IMR-90 (cell line): Measurements from ENCODE around the gene EDARADD. TPM values are rescaled to one million over a fixed set of nuclear protein-coding genes. Genes with fewer than 3 reads are reported as not detected.
"Not testable (repeated sequence)": the region's sequence is repeated elsewhere in the genome, so short reads cannot be mapped to it uniquely, and the experiment has no call there.

Experiments used
- ATAC-seq: fragments of 200-7000 bp; cut with Tn5 transposase; 2 replicates; pipeline ENCODE4 v1.9.1; 2020; ENCODE audit warnings: low read depth, mild to moderate bottlenecking, moderate library complexity
- BruUV-seq: library from RNA; stranded (reverse); fragments of 400-500 nt; replicated peaks from 2 replicates; lab custom pipeline; 2021; lab: Mats Ljungman, UMichigan
- CTCF ChIA-PET: fragments of 300-600 bp; formaldehyde crosslinking; extraction: SDS; loops from one replicate; lab custom pipeline; 2021; ENCODE audit warnings: antibody characterized with exemption; lab: Yijun Ruan, JAX
- POLR2A ChIA-PET: fragments of 300-600 bp; sonication (Branson Sonifier 250); formaldehyde crosslinking; loops from one replicate; lab custom pipeline; 2022; ENCODE audit warnings: antibody characterized with exemption; ENCODE audit not compliant: unreplicated experiment; lab: Charles Lee
- DNase-seq: peaks from one replicate; pipeline ENCODE4 v3.0.0; 2013
- H2AFZ ChIP-seq: replicated peaks from 2 replicates; pipeline ENCODE3; 2013; ENCODE audit warnings: low read length, mild to moderate bottlenecking; ENCODE audit not compliant: poor library complexity
- H2AK5ac ChIP-seq: 2 replicates; pipeline ENCODE4 v1.6.1; 2013; ENCODE audit warnings: low read depth, low read length, inconsistent platforms
- H2AK9ac ChIP-seq: replicated peaks from 2 replicates; pipeline ENCODE3; 2013; ENCODE audit warnings: mild to moderate bottlenecking, low read depth, low read length, moderate library complexity; ENCODE audit not compliant: poor library complexity
- H2BK120ac ChIP-seq: 2 replicates; pipeline ENCODE4 v1.6.1; 2013; ENCODE audit warnings: low read depth, low read length, inconsistent platforms
- H2BK15ac ChIP-seq: 3 replicates; pipeline ENCODE4 v1.6.1; 2013; ENCODE audit warnings: low read depth, low read length, inconsistent platforms
- H2BK20ac ChIP-seq: 2 replicates; pipeline ENCODE4 v1.6.1; 2013; ENCODE audit warnings: low read depth, mild to moderate bottlenecking, inconsistent platforms, low read length, moderate library complexity
- H2BK5ac ChIP-seq: 2 replicates; pipeline ENCODE4 v1.6.1; 2013; ENCODE audit warnings: mild to moderate bottlenecking, low read depth, low read length, inconsistent platforms; ENCODE audit not compliant: poor library complexity, severe bottlenecking
- H3K14ac ChIP-seq: replicated peaks from 2 replicates; pipeline ENCODE4 v1.6.1; 2013; ENCODE audit warnings: low read depth, low read length, inconsistent platforms
- H3K18ac ChIP-seq: 2 replicates; pipeline ENCODE4 v1.6.1; 2013; ENCODE audit warnings: low read depth, low read length, control low read depth
- H3K23ac ChIP-seq: 2 replicates; pipeline ENCODE4 v1.6.1; 2013; ENCODE audit warnings: low read depth, low read length, inconsistent platforms
- H3K27ac ChIP-seq: 2 replicates; pipeline ENCODE4 v1.5.1; 2013; ENCODE audit warnings: mild to moderate bottlenecking, control low read depth, low read length; ENCODE audit not compliant: insufficient read depth
- H3K27me3 ChIP-seq: 2 replicates; pipeline ENCODE4 v1.6.1; 2013; ENCODE audit warnings: low read length; ENCODE audit not compliant: control insufficient read depth, insufficient read depth
- H3K36me3 ChIP-seq: 2 replicates; pipeline ENCODE4 v1.6.1; 2013; ENCODE audit warnings: low read length, mixed read lengths; ENCODE audit not compliant: control insufficient read depth, insufficient read depth
- H3K4ac ChIP-seq: 2 replicates; pipeline ENCODE4 v1.6.1; 2013; ENCODE audit warnings: low read depth, low read length, inconsistent platforms
- H3K4me1 ChIP-seq: 2 replicates; pipeline ENCODE4 v1.6.1; 2013; ENCODE audit warnings: low read length, mixed read lengths; ENCODE audit not compliant: control insufficient read depth, insufficient read depth
- H3K4me2 ChIP-seq: 2 replicates; pipeline ENCODE4 v1.6.1; 2013; ENCODE audit warnings: low read depth, mild to moderate bottlenecking, control low read depth, low read length, moderate library complexity
- H3K4me3 ChIP-seq: 2 replicates; pipeline ENCODE4 v1.5.1; 2013; ENCODE audit warnings: low read depth, mild to moderate bottlenecking, control low read depth, low read length, moderate library complexity; ENCODE audit not compliant: insufficient read depth
- H3K56ac ChIP-seq: 2 replicates; pipeline ENCODE4 v1.6.1; 2013; ENCODE audit warnings: low read length, inconsistent platforms; ENCODE audit not compliant: insufficient read depth; ENCODE audit errors: extremely low read depth
- H3K79me1 ChIP-seq, 2 experiments: 2 replicates each; pipeline ENCODE4 v1.6.1; 2013; ENCODE audit warnings: low read length in 2 of 2, inconsistent platforms in 1 of 2, low read depth in 1 of 2
- H3K9ac ChIP-seq: 2 replicates; pipeline ENCODE4 v1.6.1; 2013; ENCODE audit warnings: low read depth, low read length, control low read depth
- H3K9me1 ChIP-seq: 2 replicates; pipeline ENCODE4 v1.6.1; 2013; ENCODE audit warnings: low read length, inconsistent platforms; ENCODE audit not compliant: insufficient read depth
- H3K9me3 ChIP-seq: 2 replicates; pipeline ENCODE4 v1.6.1; 2013; ENCODE audit warnings: low read length; ENCODE audit not compliant: control insufficient read depth, insufficient read depth
- H4K20me1 ChIP-seq: 2 replicates; pipeline ENCODE4 v1.6.1; 2013; ENCODE audit warnings: low read length, inconsistent platforms; ENCODE audit not compliant: insufficient read depth
- H4K5ac ChIP-seq: 2 replicates; pipeline ENCODE4 v1.6.1; 2013; ENCODE audit warnings: mild to moderate bottlenecking, low read depth, low read length, control low read depth
- H4K8ac ChIP-seq, 2 experiments: 2 replicates each; pipeline ENCODE4 v1.6.1; 2013; ENCODE audit warnings: low read depth in 2 of 2, low read length in 2 of 2, control low read depth in 1 of 2, inconsistent platforms in 1 of 2
- H4K91ac ChIP-seq: 2 replicates; pipeline ENCODE4 v1.6.1; 2013; ENCODE audit warnings: low read depth, low read length, inconsistent platforms; ENCODE audit not compliant: insufficient read depth
- BHLHE40 ChIP-seq: fragments of 150-350 bp; IDR thresholded peaks from 2 replicates; pipeline ENCODE4 v1.6.1; 2016; ENCODE audit warnings: mild to moderate bottlenecking, low read depth, low read length
- CEBPB ChIP-seq: IDR thresholded peaks from 2 replicates; pipeline ENCODE4 v1.6.1; 2012; ENCODE audit warnings: low read depth, low read length, improper control_type of control experiment
- FOS ChIP-seq: fragments of 150-350 bp; IDR thresholded peaks from 2 replicates; pipeline ENCODE4 v1.6.1; 2016; ENCODE audit warnings: low read depth, low read length
- MAZ ChIP-seq: IDR thresholded peaks from 2 replicates; pipeline ENCODE4 v1.6.1; 2012; ENCODE audit warnings: low read depth, mild to moderate bottlenecking, low read length, improper control_type of control experiment, moderate library complexity, borderline replicate concordance
- NFE2L2 ChIP-seq: fragments of 150-350 bp; IDR thresholded peaks from 2 replicates; pipeline ENCODE4 v1.6.1; 2016; ENCODE audit warnings: low read depth, mild to moderate bottlenecking, low read length
- RAD21 ChIP-seq: IDR thresholded peaks from 2 replicates; pipeline ENCODE4 v1.6.1; 2012; ENCODE audit warnings: low read length, improper control_type of control experiment
- WGBS, 2 experiments: methylation state at CpG; one replicate each; pipeline versions ENCODE4 v1.1.5 to v1.1.7; 2013; ENCODE audit warnings: missing lambda C conversion rate in 2 of 2; ENCODE audit not compliant: insufficient read length in 1 of 2; ENCODE audit errors: extremely low coverage in 2 of 2; 5-methylcytosine and 5-hydroxymethylcytosine counted together
- dilution Hi-C: fragments of 300-500 bp; cut with HindIII; formaldehyde crosslinking; loops from one replicate; pipeline ENCODE4 v1.14.3; 2018; ENCODE audit warnings: low sequenced_read_pairs; ENCODE audit not compliant: unreplicated experiment
- in situ Hi-C: fragments of 300-500 bp; cut with MboI; formaldehyde crosslinking; loops from 3 replicates; pipeline ENCODE4 v1.14.3; 2019; ENCODE audit warnings: low sequenced_read_pairs, inconsistent platforms, mixed read lengths
- intact Hi-C: fragments of 100-400 bp; cut with micrococcal nuclease; formaldehyde crosslinking; loops from 2 replicates; pipeline ENCODE4 v1.10.0; 2022
- polyA plus RNA-seq, 3 experiments: library from polyadenylated mRNA; depleted of rRNA; stranded (reverse); fragments of >200 nt; gene quantifications; 2 replicates each; pipeline ENCODE4 v1.2.3, GENCODE V29; 2012; ENCODE audit warnings: low replicate concordance in 1 of 3
- total RNA-seq: library from RNA; depleted of rRNA; stranded (reverse); fragments of >200 nt; gene quantifications from 2 replicates; pipeline ENCODE4 v1.2.3, GENCODE V29; 2012

EDARADD gene
- total and polyA plus RNA-seq, 2 of the 4 experiments (the other 2 are of a cell fraction), result not detected

- Histone ChIP-seq H3K27me3 (no peaks in the 10 kb centered on the region), H3K27ac (no peak overlapping the region), H3K4me3 (no peak overlapping the region), H2BK20ac (no peak overlapping the region), H3K36me3 (no peaks in the 10 kb centered on the region), H2BK5ac (no peak overlapping the region), H3K23ac (no peak overlapping the region), H3K9ac (no peak overlapping the region), H3K4me1 (no peaks in the 10 kb centered on the region), H3K9me3 (no peaks in the 10 kb centered on the region; the same call in 1 of the 2 replicates), H2BK120ac (no peak overlapping the region), H4K5ac (no peak overlapping the region), H3K4ac (no peak overlapping the region), H2AK5ac (no peak overlapping the region), H2BK15ac (no peak overlapping the region), H4K20me1 (no peaks in the 10 kb centered on the region), H3K79me1 (no peaks in the 10 kb centered on the region), H4K8ac (no peak overlapping the region), H3K9me1 (no peaks in the 10 kb centered on the region), H3K14ac (no peak overlapping the region), H3K18ac (no peak overlapping the region), H3K4me2 (no peak overlapping the region), H4K91ac (no peak overlapping the region), H2AK9ac (no peak overlapping the region), H3K56ac (no peak overlapping the region), H2AFZ (no peak overlapping the region)
- dilution Hi-C loops, result no loop called here
- DNase-seq (no peak), ATAC-seq (no peak)
- in situ Hi-C loops, result no loop called here
- intact Hi-C loops, result no loop called here
- ChIA-PET CTCF (no interaction called here), POLR2A (no interaction called here)
- no CpG with 5 or more reads among the region's 7 CpGs for WGBS, 2 experiments
- no TSS peak for BruUV-seq
- TF ChIP-seq MAZ, result no peak
- TF ChIP-seq NFE2L2, result no peak
- TF ChIP-seq BHLHE40, result no peak
- no peak for TF ChIP-seq FOS
- TF ChIP-seq CEBPB, result no peak
- TF ChIP-seq RAD21, result no peak
These were observed 42.1 kb upstream of the EDARADD start for GRCh38 chr1:236351875-236352573.

- POLR2A ChIA-PET, H3K4me3 ChIP-seq, H3K9me3 ChIP-seq, H2BK5ac ChIP-seq, ATAC-seq, DNase-seq, CTCF ChIA-PET, H3K27me3 ChIP-seq, H3K14ac ChIP-seq, H2AFZ ChIP-seq, H3K36me3 ChIP-seq, H4K91ac ChIP-seq, H4K8ac ChIP-seq, H4K5ac ChIP-seq, BruUV-seq, H2BK120ac ChIP-seq, H2AK9ac ChIP-seq, H2BK15ac ChIP-seq, H2BK20ac ChIP-seq, in situ Hi-C loops, H4K20me1 ChIP-seq, H3K79me1 ChIP-seq, H3K27ac ChIP-seq, H3K4ac ChIP-seq, H3K18ac ChIP-seq, dilution Hi-C loops, H3K23ac ChIP-seq, H2AK5ac ChIP-seq, H3K9me1 ChIP-seq, intact Hi-C loops, H3K9ac ChIP-seq, H3K4me1 ChIP-seq, H3K56ac ChIP-seq, H3K4me2 ChIP-seq: not testable (repeated sequence)
- no CpG with 5 or more reads among the region's 4 CpGs for WGBS, 2 experiments
These were observed 41.3 kb upstream of the EDARADD start for GRCh38 chr1:236352747-236353146.
